Immature natural killer cell (primary cell): Measurements from ENCODE around the gene UBE3C. TPM values are rescaled to one million over a fixed set of nuclear protein-coding genes. Genes with fewer than 3 reads are reported as not detected.

Experiments
- DNase-seq, 3 donors: peaks; one replicate each; pipeline ENCODE4 v3.0.0; 2022; ENCODE audit warnings: mixed read lengths in 1 of 3
- H3K27ac Mint-ChIP-seq, 6 donors: one replicate each; pipeline ENCODE4 v1.8.0; 2020; ENCODE audit warnings: mixed read lengths in 6 of 6, mild to moderate bottlenecking in 5 of 6, inconsistent platforms in 4 of 6, moderate library complexity in 3 of 6
- H3K27me3 Mint-ChIP-seq, 3 donors: one replicate each; pipeline ENCODE4 v1.8.0; 2020 to 2021; ENCODE audit warnings: low read depth in 3 of 3, mild to moderate bottlenecking in 3 of 3, mixed read lengths in 3 of 3, moderate library complexity in 3 of 3, inconsistent platforms in 1 of 3
- H3K36me3 Mint-ChIP-seq, 3 donors: one replicate each; pipeline ENCODE4 v1.8.0; 2020; ENCODE audit warnings: mixed read lengths in 3 of 3, inconsistent platforms in 2 of 3, mild to moderate bottlenecking in 2 of 3
- H3K4me1 Mint-ChIP-seq, 2 donors: one replicate each; pipeline ENCODE4 v1.8.0; 2020; ENCODE audit warnings: inconsistent platforms in 2 of 2, mild to moderate bottlenecking in 2 of 2, mixed read lengths in 2 of 2, moderate library complexity in 1 of 2
- H3K4me3 Mint-ChIP-seq, 5 donors: one replicate each; pipeline ENCODE4 v1.8.0; 2020; ENCODE audit warnings: mild to moderate bottlenecking in 5 of 5, mixed read lengths in 5 of 5, inconsistent platforms in 3 of 5, moderate library complexity in 3 of 5
- H3K9me3 Mint-ChIP-seq, 6 donors: one replicate each; pipeline ENCODE4 v1.8.0; 2020; ENCODE audit warnings: mild to moderate bottlenecking in 6 of 6, mixed read lengths in 6 of 6, inconsistent platforms in 4 of 6, moderate library complexity in 3 of 6
- polyA plus RNA-seq, 3 donors: library from polyadenylated mRNA; unstranded; fragments of 300-500 nt; fragmentation: Illumina TruSeq; gene quantifications; one replicate each; pipeline ENCODE4 v1.2.3, GENCODE V29; 2021

The UBE3C gene
- polyA plus RNA-seq, 3 donors from 2014 or later, result 17.3 to 25.6 (median 17.4) TPM

GRCh38 chr7:157205438-157205837 lies 66.7 kb downstream of the UBE3C start:
- DNase-seq, result no peak
- Mint-ChIP-seq H3K4me3 (no peak overlapping the region), H3K4me1 (no peaks in the 10 kb centered on the region), H3K27ac (no peak overlapping the region), H3K27me3 (no peaks in the 10 kb centered on the region), H3K36me3 (peaks cover 7 to 22% (median 12%) of the 10 kb centered on the region in 3 donors), H3K9me3 (no peaks in the 10 kb centered on the region)

GRCh38 chr7:157208571-157209413 lies 70.1 kb downstream of the UBE3C start:
- no peaks in the 10 kb centered on the region for H3K27me3 Mint-ChIP-seq
- H3K27ac Mint-ChIP-seq, result no peak overlapping the region
- no peaks in the 10 kb centered on the region for H3K4me1 Mint-ChIP-seq
- no peaks in the 10 kb centered on the region for H3K9me3 Mint-ChIP-seq
- peaks cover 7 to 22% (median 7%) of the 10 kb centered on the region in 3 donors for H3K36me3 Mint-ChIP-seq
- no peak for DNase-seq
- H3K4me3 Mint-ChIP-seq, result no peak overlapping the region

GRCh38 chr7:157210682-157211081 lies 72.0 kb downstream of the UBE3C start:
- peaks cover 7 to 21% (median 7%) of the 10 kb centered on the region in 3 donors for H3K36me3 Mint-ChIP-seq
- H3K27me3 Mint-ChIP-seq, result no peaks in the 10 kb centered on the region
- H3K27ac Mint-ChIP-seq, result peak overlapping the region in 3 of 6 donors; percentile 42 to 69 (median 57)

GRCh38 chr7:157211690-157212089 lies 73.0 kb downstream of the UBE3C start:
- no peak overlapping the region for H3K27ac Mint-ChIP-seq
- H3K27me3 Mint-ChIP-seq, result no peaks in the 10 kb centered on the region
- no peaks in the 10 kb centered on the region for H3K4me1 Mint-ChIP-seq
- no peaks in the 10 kb centered on the region for H3K9me3 Mint-ChIP-seq
- H3K36me3 Mint-ChIP-seq, result peaks cover 4 to 24% (median 7%) of the 10 kb centered on the region in 3 donors
- no peak for DNase-seq
- H3K4me3 Mint-ChIP-seq, result no peak overlapping the region

More at GRCh38 chr7:157210682-157211081, 72.0 kb downstream of the UBE3C start:
- Mint-ChIP-seq H3K9me3 (no peaks in the 10 kb centered on the region), H3K4me1 (no peaks in the 10 kb centered on the region), H3K4me3 (no peak overlapping the region)
- no peak for DNase-seq

GRCh38 chr7:157219154-157219553 lies 80.4 kb downstream of the UBE3C start:
- H3K36me3 Mint-ChIP-seq, result peaks cover 3 to 31% (median 4%) of the 10 kb centered on the region in 3 donors
- H3K27me3 Mint-ChIP-seq, result peaks cover 0 to 2% (median 1%) of the 10 kb centered on the region in 3 donors
- no peaks in the 10 kb centered on the region for H3K9me3 Mint-ChIP-seq
- H3K27ac Mint-ChIP-seq, result peak overlapping the region in 1 of 6 donors; percentile 42
- H3K4me3 Mint-ChIP-seq, result no peak overlapping the region
- no peaks in the 10 kb centered on the region for H3K4me1 Mint-ChIP-seq
- DNase-seq, result no peak

- Mint-ChIP-seq H3K27me3 (peaks cover 0 to 3% (median 2%) of the 10 kb centered on the region in 3 donors), H3K4me3 (no peak overlapping the region), H3K9me3 (no peaks in the 10 kb centered on the region), H3K36me3 (peaks cover 3 to 36% (median 4%) of the 10 kb centered on the region in 3 donors), H3K27ac (no peak overlapping the region), H3K4me1 (no peaks in the 10 kb centered on the region)
- DNase-seq, result no peak
Observed at GRCh38 chr7:157220916-157221569, 82.3 kb downstream of the UBE3C start.

- H3K27ac Mint-ChIP-seq, result peak overlapping the region in 2 of 6 donors; percentile 14 to 40
- no peaks in the 10 kb centered on the region for H3K4me1 Mint-ChIP-seq
- H3K27me3 Mint-ChIP-seq, result peaks cover 0 to 3% (median 2%) of the 10 kb centered on the region in 3 donors
- H3K9me3 Mint-ChIP-seq, result no peaks in the 10 kb centered on the region
- no peak overlapping the region for H3K4me3 Mint-ChIP-seq
- H3K36me3 Mint-ChIP-seq, result peaks cover 3 to 34% (median 7%) of the 10 kb centered on the region in 3 donors
- DNase-seq, result no peak
Observed at GRCh38 chr7:157222687-157223086, 84.0 kb downstream of the UBE3C start.

- no peak overlapping the region for H3K4me3 Mint-ChIP-seq
- H3K27ac Mint-ChIP-seq, result peak overlapping the region in 1 of 6 donors; percentile 38
- peaks cover 0 to 21% (median 7%) of the 10 kb centered on the region in 3 donors for H3K36me3 Mint-ChIP-seq
- no peaks in the 10 kb centered on the region for H3K4me1 Mint-ChIP-seq
- peaks cover 0 to 3% (median 2%) of the 10 kb centered on the region in 3 donors for H3K27me3 Mint-ChIP-seq
- DNase-seq, result no peak
- no peaks in the 10 kb centered on the region for H3K9me3 Mint-ChIP-seq
Observed at GRCh38 chr7:157224627-157225026, 85.9 kb downstream of the UBE3C start.

- H3K36me3 Mint-ChIP-seq, result peaks cover 0 to 25% (median 3%) of the 10 kb centered on the region in 3 donors
- H3K4me3 Mint-ChIP-seq, result no peak overlapping the region
- no peaks in the 10 kb centered on the region for H3K9me3 Mint-ChIP-seq
- no peaks in the 10 kb centered on the region for H3K4me1 Mint-ChIP-seq
- peak in 2 of 3 donors; percentile 6 to 24 for DNase-seq
- no peak overlapping the region for H3K27ac Mint-ChIP-seq
- peaks cover 0 to 3% (median 2%) of the 10 kb centered on the region in 3 donors for H3K27me3 Mint-ChIP-seq
Observed at GRCh38 chr7:157228864-157229422, 90.2 kb downstream of the UBE3C start.

GRCh38 chr7:157233677-157234076 lies 95.0 kb downstream of the UBE3C start:
- Mint-ChIP-seq H3K4me1 (no peaks in the 10 kb centered on the region), H3K27ac (no peak overlapping the region)

GRCh38 chr7:157234271-157234670 lies 95.5 kb downstream of the UBE3C start:
- no peaks in the 10 kb centered on the region for H3K9me3 Mint-ChIP-seq
- H3K36me3 Mint-ChIP-seq, result peaks cover 7 to 40% (median 12%) of the 10 kb centered on the region in 3 donors
- no peak overlapping the region for H3K27ac Mint-ChIP-seq
- H3K4me3 Mint-ChIP-seq, result no peak overlapping the region
- peaks cover 0 to under 1% of the 10 kb centered on the region in 2 donors for H3K4me1 Mint-ChIP-seq
- no peak for DNase-seq
- H3K27me3 Mint-ChIP-seq, result peaks cover 0 to 3% (median 2%) of the 10 kb centered on the region in 3 donors

More at GRCh38 chr7:157233677-157234076, 95.0 kb downstream of the UBE3C start:
- Mint-ChIP-seq H3K4me3 (no peak overlapping the region), H3K9me3 (no peaks in the 10 kb centered on the region), H3K27me3 (peaks cover 0 to 3% (median 2%) of the 10 kb centered on the region in 3 donors), H3K36me3 (peaks cover 6 to 35% (median 12%) of the 10 kb centered on the region in 3 donors)
- DNase-seq, result no peak

GRCh38 chr7:157235357-157236333 lies 96.9 kb downstream of the UBE3C start:
- Mint-ChIP-seq H3K4me1 (peaks cover 0 to 3% of the 10 kb centered on the region in 2 donors), H3K27me3 (peaks cover 2 to 10% (median 2%) of the 10 kb centered on the region in 3 donors), H3K27ac (no peak overlapping the region), H3K4me3 (no peak overlapping the region), H3K9me3 (no peaks in the 10 kb centered on the region), H3K36me3 (peaks cover 12 to 42% (median 14%) of the 10 kb centered on the region in 3 donors)
- no peak for DNase-seq

GRCh38 chr7:157238087-157238486 lies 99.4 kb downstream of the UBE3C start:
- Mint-ChIP-seq H3K27ac (peak overlapping the region in 3 of 6 donors; percentile 7 to 66 (median 37)), H3K36me3 (peaks cover 15 to 33% (median 17%) of the 10 kb centered on the region in 3 donors), H3K9me3 (no peaks in the 10 kb centered on the region), H3K27me3 (peaks cover 2 to 17% (median 7%) of the 10 kb centered on the region in 3 donors), H3K4me3 (no peak overlapping the region), H3K4me1 (peaks cover 0 to 3% of the 10 kb centered on the region in 2 donors)
- DNase-seq, result no peak
